ENCODE measurements around the gene IFIT2.

The IFIT2 gene

DNA sequence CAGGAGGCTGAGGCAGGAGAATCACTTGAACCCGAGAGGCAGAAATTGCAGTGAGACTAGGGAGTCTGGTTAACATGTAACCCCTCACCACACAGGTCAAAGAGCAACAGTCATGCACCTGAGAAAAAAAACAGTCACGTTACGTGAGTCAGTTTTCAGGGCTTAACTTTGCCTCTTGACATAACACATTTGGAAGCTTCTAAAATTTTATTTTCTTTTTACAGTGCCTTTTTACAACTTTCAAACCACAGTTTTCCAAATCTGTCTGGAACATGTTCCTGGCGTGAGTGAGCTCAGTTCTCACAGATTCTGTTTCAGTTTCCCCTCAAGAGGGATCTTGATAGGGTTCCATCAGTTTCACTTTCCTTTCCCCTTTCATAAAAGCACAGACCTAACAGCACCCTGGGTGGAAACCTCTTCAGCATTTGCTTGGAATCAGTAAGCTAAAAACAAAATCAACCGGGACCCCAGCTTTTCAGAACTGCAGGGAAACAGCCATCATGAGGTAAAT, 30.3 kb downstream of the IFIT2 start:
- TF ChIP-seq CTCF (IDR thresholded peaks at IDR 0.05; ENCODE audit: control insufficient read depth, insufficient read depth, low read depth, low read length, missing control alignments): no peak
- H3K4me3 ChIP-seq (ENCODE audit: control insufficient read depth, low read depth, low read length): peak overlapping the region; percentile 31
- DNase-seq (ENCODE audit: low read depth): no peak

DNA sequence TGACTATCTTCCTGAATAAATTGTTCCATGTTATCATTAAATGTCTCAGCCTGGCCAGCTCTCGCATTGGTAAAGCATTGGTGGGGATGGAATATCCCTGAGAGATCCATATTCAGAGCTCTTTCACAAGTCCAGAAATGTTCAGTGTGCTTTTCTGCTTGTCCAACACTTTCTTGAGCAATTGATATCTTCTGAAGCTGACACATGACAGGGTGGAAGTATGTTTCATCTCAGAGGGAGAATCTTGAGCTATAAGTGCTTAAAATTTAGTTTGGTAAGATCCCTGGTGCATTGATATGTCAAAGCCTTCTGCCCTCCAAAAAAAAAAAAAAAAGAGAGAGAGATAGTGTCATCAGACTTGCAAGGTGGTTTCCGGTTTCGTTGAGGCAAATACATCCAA, 33.4 kb downstream of the IFIT2 start:
- TF ChIP-seq CTCF (IDR thresholded peaks at IDR 0.05; ENCODE audit: control insufficient read depth, insufficient read depth, low read depth, low read length, missing control alignments): no peak
- no peak overlapping the region for H3K4me3 ChIP-seq (ENCODE audit: control insufficient read depth, low read depth, low read length)
- no peak for DNase-seq (ENCODE audit: low read depth)

- DNase-seq (ENCODE audit: low read depth): no peak
- H3K4me3 ChIP-seq (ENCODE audit: control insufficient read depth, low read depth, low read length): no peak overlapping the region
- TF ChIP-seq CTCF (IDR thresholded peaks at IDR 0.05; ENCODE audit: control insufficient read depth, insufficient read depth, low read depth, low read length, missing control alignments): no peak
Measured at GRCh38 chr10:89336241-89336640, 34.4 kb downstream of the IFIT2 start.

DNA sequence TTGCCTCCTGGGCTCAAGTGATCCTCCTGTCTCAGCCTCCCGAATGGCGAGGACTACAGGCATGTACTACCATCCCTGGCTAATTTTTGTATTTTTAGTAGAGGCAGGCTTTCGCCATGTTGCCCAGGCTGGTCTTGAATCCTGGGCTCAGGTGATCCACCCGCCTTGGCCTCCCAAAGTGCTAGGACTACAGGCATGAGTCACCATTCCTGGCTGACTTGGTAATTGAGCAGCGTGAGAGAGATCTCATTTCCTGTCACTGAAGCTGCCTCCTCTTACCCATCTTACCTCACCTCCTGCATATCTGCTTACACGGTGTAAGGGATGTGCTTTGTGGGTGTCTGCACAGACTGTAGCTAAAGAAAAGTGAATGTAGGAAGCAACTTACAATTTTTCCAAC, 35.6 kb downstream of the IFIT2 start:
- DNase-seq (ENCODE audit: low read depth): no peak
- no peak for TF ChIP-seq CTCF (IDR thresholded peaks at IDR 0.05; ENCODE audit: control insufficient read depth, insufficient read depth, low read depth, low read length, missing control alignments)
- no peak overlapping the region for H3K4me3 ChIP-seq (ENCODE audit: control insufficient read depth, low read depth, low read length)

- H3K4me3 ChIP-seq (ENCODE audit: control insufficient read depth, low read depth, low read length): no peak overlapping the region
- DNase-seq (ENCODE audit: low read depth): no peak
- TF ChIP-seq CTCF (IDR thresholded peaks at IDR 0.05; ENCODE audit: control insufficient read depth, insufficient read depth, low read depth, low read length, missing control alignments): no peak
Measured at GRCh38 chr10:89338713-89339112, 36.9 kb downstream of the IFIT2 start.

GRCh38 chr10:89339875-89340274, 38.0 kb downstream of the IFIT2 start:
- no peak for DNase-seq (ENCODE audit: low read depth)
- no peak for TF ChIP-seq CTCF (IDR thresholded peaks at IDR 0.05; ENCODE audit: control insufficient read depth, insufficient read depth, low read depth, low read length, missing control alignments)
- no peak overlapping the region for H3K4me3 ChIP-seq (ENCODE audit: control insufficient read depth, low read depth, low read length)

GRCh38 chr10:89341649-89342048, 39.8 kb downstream of the IFIT2 start:
- no peak overlapping the region for H3K4me3 ChIP-seq (ENCODE audit: control insufficient read depth, low read depth, low read length)
- no peak for TF ChIP-seq CTCF (IDR thresholded peaks at IDR 0.05; ENCODE audit: control insufficient read depth, insufficient read depth, low read depth, low read length, missing control alignments)

More at GRCh38 chr10:89341649-89342048, 39.8 kb downstream of the IFIT2 start:
- no peak for DNase-seq (ENCODE audit: low read depth)

Measured in AG09309 (cell line).